Fibroblast of the aortic adventitia (primary cell): ENCODE measurements around the gene TSFM. TPM values are rescaled to one million over a fixed set of nuclear protein-coding genes. Genes with fewer than 3 reads are reported as not detected.
A peak's percentile ranks its signal among the peaks of the same experiment; 100 is the strongest.
"Not testable (repeated sequence)": the region's sequence is repeated elsewhere in the genome, so short reads cannot be mapped to it uniquely, and the experiment has no call there.

ENCODE experiments used
- DNase-seq: peaks from one replicate; pipeline ENCODE4 v3.0.0-alpha.2; 2010; ENCODE audit warnings: low read depth
- H3K4me3 ChIP-seq: 2 replicates; pipeline ENCODE4 v1.5.1; 2011; ENCODE audit warnings: low read depth, mild to moderate bottlenecking, control low read depth, low read length, moderate library complexity
- total RNA-seq: library from RNA; depleted of rRNA; stranded (reverse); fragments of >200 nt; gene quantifications from 2 replicates; pipeline ENCODE4 v1.2.3, GENCODE V29; 2012; ENCODE audit warnings: low replicate concordance
- TF ChIP-seq, protein P1 (sequence below): IDR thresholded peaks from 2 replicates; pipeline ENCODE4 v1.5.1; 2011; ENCODE audit warnings: mild to moderate bottlenecking, low read length, control low read depth, inconsistent platforms; ENCODE audit not compliant: insufficient read depth

The TSFM gene
- total RNA-seq, 1 donor, result 19.9 TPM

GRCh38 chr12:57816001-57816854 lies 33.6 kb downstream of the TSFM start:
- H3K4me3 ChIP-seq, result no peak overlapping the region
- DNase-seq, result no peak
- TF ChIP-seq, protein P1, sequence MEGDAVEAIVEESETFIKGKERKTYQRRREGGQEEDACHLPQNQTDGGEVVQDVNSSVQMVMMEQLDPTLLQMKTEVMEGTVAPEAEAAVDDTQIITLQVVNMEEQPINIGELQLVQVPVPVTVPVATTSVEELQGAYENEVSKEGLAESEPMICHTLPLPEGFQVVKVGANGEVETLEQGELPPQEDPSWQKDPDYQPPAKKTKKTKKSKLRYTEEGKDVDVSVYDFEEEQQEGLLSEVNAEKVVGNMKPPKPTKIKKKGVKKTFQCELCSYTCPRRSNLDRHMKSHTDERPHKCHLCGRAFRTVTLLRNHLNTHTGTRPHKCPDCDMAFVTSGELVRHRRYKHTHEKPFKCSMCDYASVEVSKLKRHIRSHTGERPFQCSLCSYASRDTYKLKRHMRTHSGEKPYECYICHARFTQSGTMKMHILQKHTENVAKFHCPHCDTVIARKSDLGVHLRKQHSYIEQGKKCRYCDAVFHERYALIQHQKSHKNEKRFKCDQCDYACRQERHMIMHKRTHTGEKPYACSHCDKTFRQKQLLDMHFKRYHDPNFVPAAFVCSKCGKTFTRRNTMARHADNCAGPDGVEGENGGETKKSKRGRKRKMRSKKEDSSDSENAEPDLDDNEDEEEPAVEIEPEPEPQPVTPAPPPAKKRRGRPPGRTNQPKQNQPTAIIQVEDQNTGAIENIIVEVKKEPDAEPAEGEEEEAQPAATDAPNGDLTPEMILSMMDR, result no peak

DNA sequence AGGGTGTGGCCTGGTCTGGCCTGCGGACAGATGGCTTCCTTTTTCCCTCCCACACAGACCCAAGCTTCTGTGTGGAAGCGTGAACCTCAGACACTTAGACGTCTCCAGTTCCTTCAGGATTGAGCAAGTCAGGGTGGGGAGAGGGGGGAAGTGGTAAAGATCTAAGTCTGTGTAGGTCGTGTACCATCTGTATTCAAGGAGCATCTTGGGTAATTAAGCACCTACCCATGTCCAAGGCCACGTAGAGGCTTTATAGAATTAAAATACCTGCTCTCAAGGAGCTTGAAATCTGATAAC lies 34.2 kb downstream of the TSFM start:
- TF ChIP-seq, protein P1, result no peak
- peak; percentile 39 for DNase-seq
- no peak overlapping the region for H3K4me3 ChIP-seq

DNA sequence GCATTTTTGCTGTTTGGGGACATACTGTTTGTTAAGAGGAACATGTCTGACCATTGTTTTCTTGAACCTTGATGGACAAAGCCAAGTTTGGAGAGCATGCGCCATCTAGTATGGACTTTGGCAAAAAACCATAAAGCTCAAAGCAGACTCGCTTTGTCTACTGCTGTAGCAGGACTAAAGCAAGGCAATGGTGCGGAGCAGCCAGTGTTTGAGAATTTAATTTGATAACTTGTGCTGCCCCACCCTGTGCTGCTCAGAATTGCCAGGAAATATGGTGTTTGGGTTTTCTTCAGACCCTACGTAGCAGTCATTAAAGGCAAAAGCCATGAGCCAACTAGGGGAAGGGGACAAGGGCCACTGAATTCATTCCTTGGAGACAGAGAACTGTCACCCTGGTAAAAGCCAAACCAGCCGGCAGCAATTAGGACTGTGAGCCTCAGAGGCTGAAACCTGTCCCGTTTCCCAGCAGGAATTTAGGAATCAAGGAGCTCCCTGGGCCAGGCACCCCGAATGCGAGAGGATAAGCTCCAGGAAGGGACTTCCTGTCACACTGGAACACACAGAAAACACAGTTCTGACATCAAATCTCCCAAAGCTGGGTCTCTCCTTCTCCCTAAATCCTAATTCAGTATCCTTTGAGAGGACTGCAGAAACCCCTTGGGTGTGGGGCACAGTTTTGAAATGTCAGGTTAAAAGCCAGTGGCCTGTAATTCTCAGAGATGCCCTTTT lies 34.8 kb downstream of the TSFM start:
- DNase-seq, result no peak
- no peak overlapping the region for H3K4me3 ChIP-seq
- TF ChIP-seq, protein P1, result no peak

DNA sequence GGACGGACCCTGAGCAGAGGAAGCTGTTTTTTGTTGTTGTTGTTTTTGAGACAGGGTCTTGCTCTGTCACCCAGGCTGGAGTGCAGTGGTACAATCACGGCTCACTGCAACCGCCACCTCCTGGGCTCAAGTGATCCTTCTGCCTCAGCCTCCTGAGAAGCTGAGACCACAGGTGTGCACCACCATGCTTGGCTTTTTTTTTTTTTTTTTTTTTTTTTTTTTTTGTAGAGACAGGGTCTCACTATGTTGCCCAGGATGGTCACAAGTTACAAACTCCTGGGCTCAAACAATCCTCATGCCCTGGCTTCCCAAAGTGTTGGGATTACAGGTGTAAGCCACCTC lies 35.4 kb downstream of the TSFM start:
- H3K4me3 ChIP-seq, result not testable (repeated sequence)

GRCh38 chr12:57820119-57820518 lies 37.5 kb downstream of the TSFM start:
- DNase-seq, H3K4me3 ChIP-seq: not testable (repeated sequence)

More for the DNA sequence above, 35.4 kb downstream of the TSFM start:
- DNase-seq, result not testable (repeated sequence)

GRCh38 chr12:57821015-57821414 lies 38.4 kb downstream of the TSFM start:
- DNase-seq, H3K4me3 ChIP-seq: not testable (repeated sequence)

DNA sequence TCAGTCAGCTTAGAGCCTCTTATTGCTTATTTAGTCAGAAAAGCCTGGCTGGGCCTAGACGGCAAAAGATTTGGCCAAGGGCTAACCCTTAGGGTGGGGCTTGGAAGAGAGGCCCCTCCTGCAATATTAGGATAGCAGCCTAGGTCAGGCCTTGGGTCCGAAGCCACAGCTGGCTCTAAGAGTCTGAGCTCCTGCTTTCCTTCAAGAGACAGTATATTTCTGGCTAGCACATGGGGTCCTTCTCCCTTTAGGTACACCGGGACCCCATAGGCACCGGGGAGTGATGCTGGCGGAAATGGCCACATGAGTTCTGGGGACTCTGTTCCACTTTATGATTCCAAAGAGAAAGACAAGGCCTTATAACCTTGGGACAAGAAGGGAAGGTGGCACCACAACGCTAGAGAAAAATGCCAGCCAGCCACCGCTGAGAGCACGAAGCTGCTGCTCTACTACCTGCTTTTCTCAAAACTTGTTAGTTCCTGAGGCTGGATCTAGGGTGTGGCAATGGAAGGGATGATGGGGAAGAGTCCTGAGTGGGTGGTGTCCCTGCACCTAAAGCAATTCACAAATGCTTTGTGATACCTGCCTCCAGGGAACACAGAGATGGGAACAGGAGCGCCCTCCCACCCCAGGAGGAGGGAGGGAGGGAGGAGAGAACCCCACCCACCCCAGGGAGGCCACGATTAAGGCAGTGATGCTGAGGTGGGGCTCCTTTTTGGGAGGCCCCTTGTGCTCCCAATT lies 39.1 kb downstream of the TSFM start:
- TF ChIP-seq, protein P1, result no peak
- no peak for DNase-seq
- no peak overlapping the region for H3K4me3 ChIP-seq

GRCh38 chr12:57822392-57823130 lies 40.0 kb downstream of the TSFM start:
- TF ChIP-seq, protein P1, result no peak
- no peak overlapping the region for H3K4me3 ChIP-seq
- DNase-seq, result no peak
